Esophagus squamous epithelium (tissue), 5 donors: ENCODE results near the gene KANSL3. TPM values are rescaled to one million over a fixed set of nuclear protein-coding genes. Genes with fewer than 3 reads are reported as not detected.

Experiments
- DNase-seq: peaks from one replicate; lab custom pipeline; 2025; lab: John Stamatoyannopoulos, UW
- H3K27ac ChIP-seq, 4 donors: fragments of 200-600 bp; sonication (generic); one replicate each; pipeline ENCODE4 v1.5.1; 2016 to 2019; ENCODE audit warnings: mild to moderate bottlenecking in 1 of 4
- H3K27me3 ChIP-seq, 4 donors: fragments of 200-600 bp; sonication (generic); 1 replicate in 3 of 4; 2 replicates in 1 of 4; pipeline versions ENCODE4 v1.5.1 to v1.6.0; 2017 to 2021; ENCODE audit warnings: antibody characterized with exemption in 1 of 4
- H3K36me3 ChIP-seq, 3 donors: fragments of 200-600 bp; sonication (generic); one replicate each; pipeline ENCODE4 v1.5.1; 2016 to 2019
- H3K4me1 ChIP-seq, 3 donors: fragments of 200-600 bp; sonication (generic); one replicate each; pipeline ENCODE4 v1.5.1; 2017 to 2019
- H3K4me3 ChIP-seq, 4 donors: fragments of 200-600 bp; sonication (generic); 1 replicate in 3 of 4; 2 replicates in 1 of 4; pipeline ENCODE4 v1.5.1; 2016 to 2019; ENCODE audit warnings: mild to moderate bottlenecking in 2 of 4, moderate library complexity in 1 of 4
- H3K9me3 ChIP-seq, 3 donors: fragments of 200-600 bp; sonication (generic); one replicate each; pipeline ENCODE4 v1.5.1; 2016 to 2019
- CTCF ChIP-seq, 6 experiments: fragments of 450-650 bp in 4 of 6; fragments of 200-600 bp in 2 of 6; sonication (generic) in 2 of 6; IDR thresholded peaks; one replicate each; pipeline ENCODE4 v1.5.1; 2016 to 2019; ENCODE audit warnings: antibody characterized with exemption in 6 of 6, mild to moderate bottlenecking in 4 of 6, moderate library complexity in 4 of 6
- POLR2A ChIP-seq, 4 donors: fragments of 450-650 bp; IDR thresholded peaks; one replicate each; pipeline ENCODE4 v1.6.1; 2017; ENCODE audit warnings: antibody characterized with exemption in 4 of 4, mild to moderate bottlenecking in 4 of 4, moderate library complexity in 3 of 4
- WGBS, 2 donors: methylation state at CpG; one replicate each; pipeline ENCODE4 v1.1.5; 2018; 5-methylcytosine and 5-hydroxymethylcytosine counted together
- intact Hi-C: fragments of 100-400 bp; cut with DNase I; formaldehyde crosslinking; loops from one replicate; pipeline ENCODE4 v1.15.0; 2022
- total RNA-seq, 4 donors: library from RNA; depleted of rRNA; stranded (reverse); fragments of >200 nt; gene quantifications; one replicate each; pipeline ENCODE4 v1.1.0, GENCODE V29; 2016
- donor health status: DM: yes; HTN: yes; CAD: no.

KANSL3 gene
- total RNA-seq, 4 donors from 2014 or later = 16.0 to 45.2 (median 18.1) TPM

GRCh38 chr2:96549466-96549785, 88.7 kb downstream of the KANSL3 start:
- intact Hi-C loops = no loop called here
- H3K27ac ChIP-seq = no peak overlapping the region
- TF ChIP-seq POLR2A (IDR thresholded peaks at IDR 0.05) (no peak), CTCF (IDR thresholded peaks at IDR 0.05) (no peak)
- WGBS, 2 donors = 50 to 76% methylated on average over 1 to 2 of the region's 4 CpGs
- H3K27me3 ChIP-seq = no peaks in the 10 kb centered on the region
- no peak overlapping the region for H3K4me3 ChIP-seq
- no peak for DNase-seq
- no peaks in the 10 kb centered on the region for H3K9me3 ChIP-seq
- peaks cover 7 to 61% (median 14%) of the 10 kb centered on the region in 3 donors for H3K4me1 ChIP-seq
- H3K36me3 ChIP-seq = peaks cover 14 to 61% (median 21%) of the 10 kb centered on the region in 3 donors

GRCh38 chr2:96548558-96549465, 89.3 kb downstream of the KANSL3 start:
- Histone ChIP-seq H3K4me3 (no peak overlapping the region), H3K27me3 (no peaks in the 10 kb centered on the region), H3K36me3 (peaks cover 14 to 61% (median 21%) of the 10 kb centered on the region in 3 donors), H3K4me1 (peaks cover 1 to 55% (median 8%) of the 10 kb centered on the region in 3 donors), H3K9me3 (no peaks in the 10 kb centered on the region), H3K27ac (peak overlapping the region in 1 of 4 donors; percentile 11)
- WGBS, 2 donors = 73 to 74% methylated on average over 5 to 10 of the region's 24 CpGs
- intact Hi-C loops = no loop called here
- TF ChIP-seq CTCF (IDR thresholded peaks at IDR 0.05) = no peak
- no peak for TF ChIP-seq POLR2A (IDR thresholded peaks at IDR 0.05)
- DNase-seq = no peak

- no peak overlapping the region for H3K4me3 ChIP-seq
- 80 to 88% methylated on average over 6 of the region's 6 CpGs for WGBS, 2 donors
- no peaks in the 10 kb centered on the region for H3K27me3 ChIP-seq
- H3K27ac ChIP-seq = no peak overlapping the region
- H3K9me3 ChIP-seq = no peaks in the 10 kb centered on the region
- H3K4me1 ChIP-seq = peaks cover 0 to 50% (median 8%) of the 10 kb centered on the region in 3 donors
- no peak for DNase-seq
- intact Hi-C loops = no loop called here
- no peak for TF ChIP-seq CTCF (IDR thresholded peaks at IDR 0.05)
- no peak for TF ChIP-seq POLR2A (IDR thresholded peaks at IDR 0.05)
- H3K36me3 ChIP-seq = peaks cover 14 to 56% (median 21%) of the 10 kb centered on the region in 3 donors
Observed at GRCh38 chr2:96547731-96548171, 90.4 kb downstream of the KANSL3 start.

GRCh38 chr2:96547203-96547641, 90.9 kb downstream of the KANSL3 start:
- no peak overlapping the region for H3K4me3 ChIP-seq
- no peak for DNase-seq
- intact Hi-C loops = no loop called here
- TF ChIP-seq POLR2A (IDR thresholded peaks at IDR 0.05) (no peak), CTCF (IDR thresholded peaks at IDR 0.05) (no peak)
- no peaks in the 10 kb centered on the region for H3K9me3 ChIP-seq
- peaks cover 14 to 54% (median 21%) of the 10 kb centered on the region in 3 donors for H3K36me3 ChIP-seq
- 76 to 83% methylated on average over 3 to 7 of the region's 7 CpGs for WGBS, 2 donors
- no peak overlapping the region for H3K27ac ChIP-seq
- peaks cover 0 to under 1% (median 0%) of the 10 kb centered on the region in 4 donors for H3K27me3 ChIP-seq
- H3K4me1 ChIP-seq = peaks cover 0 to 54% (median 8%) of the 10 kb centered on the region in 3 donors

GRCh38 chr2:96546797-96547196, 91.3 kb downstream of the KANSL3 start:
- WGBS, 2 donors = 71 to 94% methylated on average over 6 to 8 of the region's 8 CpGs
- H3K9me3 ChIP-seq = no peaks in the 10 kb centered on the region
- peaks cover 12 to 54% (median 21%) of the 10 kb centered on the region in 3 donors for H3K36me3 ChIP-seq
- no peak overlapping the region for H3K4me3 ChIP-seq
- peaks cover 0 to 4% (median 0%) of the 10 kb centered on the region in 4 donors for H3K27me3 ChIP-seq
- TF ChIP-seq POLR2A (IDR thresholded peaks at IDR 0.05) = no peak
- no peak for TF ChIP-seq CTCF (IDR thresholded peaks at IDR 0.05)
- H3K27ac ChIP-seq = peak overlapping the region in 2 of 4 donors; percentile 2 to 14
- no peak for DNase-seq
- H3K4me1 ChIP-seq = peaks cover 0 to 58% (median 11%) of the 10 kb centered on the region in 3 donors
- intact Hi-C loops = no loop called here
